Kidney glomerular epithelial cell (primary cell): ENCODE measurements around the gene DDX11.
"Not testable (repeated sequence)": the region's sequence is repeated elsewhere in the genome, so short reads cannot be mapped to it uniquely, and the experiment has no call there.

Experiments
- DNase-seq: peaks from one replicate; lab custom pipeline; 2025; lab: John Stamatoyannopoulos, UW

DDX11 gene

DNA sequence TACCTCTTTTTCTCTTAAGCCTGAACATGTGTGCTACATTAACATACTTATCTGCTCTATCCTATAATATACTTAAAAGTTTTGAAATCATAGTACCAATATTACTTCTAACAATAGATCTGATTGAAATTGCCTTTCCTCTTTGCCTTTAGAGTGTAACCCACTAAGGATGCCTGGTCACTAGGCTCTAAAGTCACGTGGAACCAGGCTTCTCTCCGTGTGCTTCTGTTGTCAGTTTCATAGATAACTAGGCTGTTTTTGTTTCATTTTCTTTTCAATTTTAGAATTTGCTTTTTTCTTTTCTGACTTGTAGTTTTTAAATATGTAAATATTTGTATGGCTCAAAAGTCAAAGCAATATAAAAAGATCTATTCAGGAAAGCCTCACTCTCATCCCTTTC is 25.8 kb downstream of the DDX11 start:
- not testable (repeated sequence) for DNase-seq

DNA sequence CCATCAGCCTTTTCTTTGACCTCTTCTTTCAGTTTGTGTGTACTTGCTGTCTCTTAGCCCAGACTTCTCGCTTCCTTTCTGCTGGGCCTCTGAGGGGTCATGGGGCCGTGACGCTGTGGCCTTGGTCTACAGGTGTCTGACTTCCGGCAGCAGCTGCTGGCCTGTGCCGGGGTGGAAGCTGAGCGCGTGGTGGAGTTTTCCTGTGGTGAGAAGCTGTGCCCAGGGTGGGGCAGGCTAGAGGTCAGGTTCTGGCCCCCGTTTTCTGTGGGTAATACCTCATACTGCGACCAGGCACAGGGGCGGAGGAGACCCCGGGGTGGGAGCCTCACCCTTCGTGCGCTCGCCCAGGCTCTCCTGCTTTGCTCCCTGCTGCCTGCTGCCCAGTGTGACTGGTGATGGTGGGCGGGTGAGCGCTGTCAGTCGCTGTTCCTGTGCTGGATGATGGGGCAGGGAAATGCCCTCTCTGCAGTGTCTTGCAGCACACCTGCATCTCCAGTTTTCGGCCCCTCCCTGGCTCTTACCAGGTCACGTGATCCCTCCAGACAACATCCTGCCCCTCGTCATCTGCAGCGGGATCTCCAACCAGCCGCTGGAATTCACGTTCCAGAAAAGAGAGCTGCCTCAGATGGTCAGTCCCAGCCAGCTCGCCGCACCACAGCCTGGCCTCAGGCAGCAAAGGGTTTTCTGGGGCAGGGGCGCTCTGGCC is 27.0 kb downstream of the DDX11 start:
- not testable (repeated sequence) for DNase-seq

- DNase-seq, result not testable (repeated sequence)
Measured at GRCh38 chr12:31102125-31102524, 28.5 kb downstream of the DDX11 start.

- DNase-seq, result not testable (repeated sequence)
Measured at GRCh38 chr12:31102596-31102995, 28.9 kb downstream of the DDX11 start.

DNA sequence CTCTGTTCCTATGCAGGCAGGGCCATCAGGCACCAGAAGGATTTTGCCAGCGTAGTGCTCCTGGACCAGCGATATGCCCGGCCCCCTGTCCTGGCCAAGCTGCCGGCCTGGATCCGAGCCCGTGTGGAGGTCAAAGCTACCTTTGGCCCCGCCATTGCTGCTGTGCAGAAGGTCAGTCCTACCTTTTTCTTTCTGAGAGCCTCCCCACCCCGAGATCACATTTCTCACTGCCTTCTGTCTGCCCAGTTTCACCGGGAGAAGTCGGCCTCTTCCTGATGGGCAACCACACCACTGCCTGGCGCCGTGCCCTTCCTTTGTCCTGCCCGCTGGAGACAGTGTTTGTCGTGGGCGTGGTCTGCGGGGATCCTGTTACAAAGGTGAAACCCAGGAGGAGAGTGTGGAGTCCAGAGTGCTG is 29.9 kb downstream of the DDX11 start:
- not testable (repeated sequence) for DNase-seq

DNA sequence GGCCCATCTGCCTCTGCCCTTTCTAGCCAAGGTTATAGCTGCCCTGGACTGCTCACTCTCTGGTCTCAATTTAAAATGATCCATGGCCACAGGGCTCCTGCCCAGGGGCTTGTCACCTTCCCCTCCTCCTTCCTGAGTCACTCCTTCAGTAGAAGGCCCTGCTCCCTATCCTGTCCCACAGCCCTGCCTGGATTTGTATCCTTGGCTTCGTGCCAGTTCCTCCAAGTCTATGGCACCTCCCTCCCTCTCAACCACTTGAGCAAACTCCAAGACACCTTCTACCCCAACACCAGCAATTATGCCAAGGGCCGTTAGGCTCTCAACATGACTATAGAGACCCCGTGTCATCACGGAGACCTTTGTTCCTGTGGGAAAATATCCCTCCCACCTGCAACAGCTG is 30.6 kb downstream of the DDX11 start:
- DNase-seq, result not testable (repeated sequence)

GRCh38 chr12:31104773-31105172 is 31.1 kb downstream of the DDX11 start:
- DNase-seq, result not testable (repeated sequence)

DNA sequence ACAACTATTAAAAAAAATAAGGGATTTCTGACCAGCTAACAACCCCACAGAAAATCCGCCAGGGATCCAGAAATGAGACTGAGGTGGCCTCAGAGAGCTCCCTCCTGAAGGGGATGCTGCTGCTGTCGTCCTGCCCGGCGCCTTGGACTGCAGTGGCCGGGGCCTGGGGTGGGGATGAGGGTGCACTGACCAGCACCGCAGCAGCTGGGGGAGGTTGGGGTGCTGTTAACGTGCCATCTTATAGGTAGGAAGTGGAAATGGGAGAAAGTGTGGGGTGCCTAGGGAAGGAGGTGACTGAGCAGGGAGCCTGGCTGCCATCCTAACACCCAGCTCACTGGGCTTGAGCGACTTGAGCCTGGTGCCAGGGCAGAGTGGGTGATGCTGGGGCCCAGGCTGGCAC is 32.0 kb downstream of the DDX11 start:
- DNase-seq, result no peak

- DNase-seq, result no peak
Measured at GRCh38 chr12:31106101-31106803, 32.6 kb downstream of the DDX11 start.

GRCh38 chr12:31109773-31110172 is 36.1 kb downstream of the DDX11 start:
- DNase-seq, result not testable (repeated sequence)

DNA sequence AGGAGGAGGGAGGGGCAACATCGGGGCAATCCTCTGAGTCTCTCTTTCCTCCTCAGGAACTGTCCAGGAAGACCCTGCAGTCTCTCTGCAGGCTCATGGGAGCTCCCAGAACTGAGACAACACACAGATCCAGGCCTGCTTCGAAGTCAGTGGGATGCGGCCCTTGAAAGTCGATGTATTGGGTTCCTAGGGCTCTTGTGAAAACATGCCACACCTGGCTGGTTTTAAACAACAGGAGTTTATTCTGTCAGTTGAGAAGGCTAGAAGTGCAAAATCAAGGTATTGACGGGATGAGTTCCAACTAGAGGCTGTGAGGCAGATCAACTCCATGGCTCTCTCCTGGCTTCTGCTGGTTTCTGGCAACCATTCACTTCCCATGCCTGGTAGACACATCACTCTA is 36.6 kb downstream of the DDX11 start:
- DNase-seq, result not testable (repeated sequence)

DNA sequence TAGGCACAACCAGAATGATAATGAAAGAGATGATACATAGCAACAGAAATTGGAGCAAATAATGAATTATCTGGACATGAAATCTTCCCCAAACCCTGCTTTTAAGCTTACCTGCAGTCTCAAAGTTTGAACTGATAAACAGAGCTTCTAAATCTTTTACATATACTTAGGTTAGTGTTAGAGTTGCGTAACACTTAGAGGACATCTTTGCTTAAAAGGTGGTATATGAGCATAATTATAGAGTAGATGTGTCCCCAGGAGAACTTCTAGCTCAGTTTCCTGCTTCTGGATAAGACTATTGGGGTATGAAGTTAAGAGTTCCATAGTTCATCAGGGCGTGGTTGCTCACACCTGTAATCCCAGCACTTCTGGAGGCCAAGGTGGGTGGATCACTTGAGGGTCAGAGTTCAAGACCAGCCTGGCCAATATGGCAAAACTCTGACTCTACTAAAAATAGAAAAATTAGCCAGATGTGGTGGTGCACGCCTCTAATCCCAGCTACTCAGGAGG is 41.5 kb downstream of the DDX11 start:
- not testable (repeated sequence) for DNase-seq

- not testable (repeated sequence) for DNase-seq
Measured at GRCh38 chr12:31116846-31117202, 43.2 kb downstream of the DDX11 start.

GRCh38 chr12:31117203-31118011 is 43.7 kb downstream of the DDX11 start:
- DNase-seq, result no peak

DNA sequence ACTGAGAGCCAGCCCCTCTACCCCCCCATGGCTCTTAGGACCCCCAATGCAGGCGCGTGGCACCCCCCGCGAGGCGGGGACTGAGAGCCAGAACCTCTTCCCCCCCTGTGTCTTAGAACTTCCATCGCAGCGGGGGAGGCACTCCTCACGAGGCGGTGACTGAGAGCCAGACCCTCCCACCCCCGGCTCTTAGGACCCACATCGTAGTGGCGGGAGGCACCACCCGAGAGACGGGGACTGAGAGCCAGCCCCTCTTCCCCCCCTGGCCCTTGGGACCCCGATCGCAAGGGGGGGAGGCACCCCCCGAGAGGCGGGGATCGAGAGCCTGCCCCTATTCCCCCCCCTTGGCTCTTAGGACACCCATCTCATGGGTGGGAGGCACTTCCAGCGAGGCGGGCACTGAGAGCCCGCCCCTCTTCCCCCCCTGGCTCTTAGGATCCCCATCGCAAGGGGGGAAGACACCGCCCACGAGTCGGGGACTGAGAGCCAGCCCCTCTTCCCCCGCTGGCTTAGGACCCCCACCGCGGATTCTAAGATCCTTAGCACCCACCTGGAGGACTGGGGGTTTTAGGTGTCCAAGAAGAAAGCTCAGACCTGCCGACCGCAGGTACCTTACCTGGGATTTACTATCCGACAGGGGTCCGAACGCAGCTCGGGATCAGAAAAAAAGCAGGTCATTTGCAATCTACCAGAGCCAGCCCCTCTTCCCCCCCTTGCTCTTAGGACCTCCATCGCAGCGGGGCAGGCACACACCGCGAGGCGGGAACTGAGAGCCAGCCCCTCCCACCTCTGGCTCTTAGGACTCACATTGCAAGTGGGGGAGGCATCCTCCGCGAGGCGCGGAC is 44.9 kb downstream of the DDX11 start:
- DNase-seq, result no peak

GRCh38 chr12:31119192-31119802 is 45.6 kb downstream of the DDX11 start:
- no peak for DNase-seq

DNA sequence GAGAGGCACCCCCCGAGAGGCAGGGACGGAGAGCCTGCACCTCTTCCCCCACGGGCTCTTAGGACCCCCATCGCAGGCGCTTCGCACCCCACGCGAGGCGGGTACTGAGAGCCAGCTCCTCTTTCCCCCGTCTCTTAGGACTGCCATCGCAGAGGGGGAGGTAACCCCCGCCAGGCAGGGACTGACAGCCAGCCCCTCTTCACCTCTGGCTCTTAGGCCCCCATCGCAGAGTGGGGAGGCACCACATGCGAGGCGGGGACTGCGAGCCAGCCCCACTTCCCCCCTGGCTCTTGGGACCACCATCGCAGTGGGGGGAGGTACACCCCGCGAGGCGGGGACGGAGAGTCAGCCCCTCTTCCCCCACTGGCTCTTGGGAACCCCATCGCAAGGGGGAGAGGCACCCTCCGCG is 46.1 kb downstream of the DDX11 start:
- DNase-seq, result no peak

DNA sequence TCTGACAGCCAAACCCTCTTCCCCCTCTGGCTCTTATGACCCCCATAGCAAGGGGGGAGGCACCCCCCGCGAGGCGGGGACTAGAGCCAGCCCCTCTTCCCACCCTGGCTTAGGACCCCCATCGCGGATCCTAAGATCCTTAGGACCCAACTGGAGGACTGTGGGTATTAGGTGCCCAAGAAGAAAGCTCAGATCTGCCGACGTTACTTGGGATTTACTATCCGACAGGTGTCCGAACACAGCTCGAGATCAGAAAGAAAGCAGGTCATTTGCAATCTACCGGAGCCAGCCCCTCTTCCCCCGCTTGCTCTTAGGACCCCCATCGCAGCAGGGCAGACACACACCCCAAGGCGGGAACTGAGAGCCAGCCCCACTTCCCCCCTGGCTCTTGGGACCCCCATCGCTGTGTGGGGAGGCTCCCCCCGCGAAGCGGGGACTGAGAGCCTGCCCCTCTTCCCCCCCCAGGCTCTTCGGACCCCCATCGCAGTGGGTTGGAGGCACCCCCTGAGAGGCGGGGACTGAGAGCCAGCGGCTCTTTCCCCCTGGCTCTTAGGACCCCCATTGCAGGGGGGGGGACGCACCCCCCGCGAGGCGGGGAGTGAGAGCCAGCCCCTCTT is 46.8 kb downstream of the DDX11 start:
- no peak for DNase-seq

DNA sequence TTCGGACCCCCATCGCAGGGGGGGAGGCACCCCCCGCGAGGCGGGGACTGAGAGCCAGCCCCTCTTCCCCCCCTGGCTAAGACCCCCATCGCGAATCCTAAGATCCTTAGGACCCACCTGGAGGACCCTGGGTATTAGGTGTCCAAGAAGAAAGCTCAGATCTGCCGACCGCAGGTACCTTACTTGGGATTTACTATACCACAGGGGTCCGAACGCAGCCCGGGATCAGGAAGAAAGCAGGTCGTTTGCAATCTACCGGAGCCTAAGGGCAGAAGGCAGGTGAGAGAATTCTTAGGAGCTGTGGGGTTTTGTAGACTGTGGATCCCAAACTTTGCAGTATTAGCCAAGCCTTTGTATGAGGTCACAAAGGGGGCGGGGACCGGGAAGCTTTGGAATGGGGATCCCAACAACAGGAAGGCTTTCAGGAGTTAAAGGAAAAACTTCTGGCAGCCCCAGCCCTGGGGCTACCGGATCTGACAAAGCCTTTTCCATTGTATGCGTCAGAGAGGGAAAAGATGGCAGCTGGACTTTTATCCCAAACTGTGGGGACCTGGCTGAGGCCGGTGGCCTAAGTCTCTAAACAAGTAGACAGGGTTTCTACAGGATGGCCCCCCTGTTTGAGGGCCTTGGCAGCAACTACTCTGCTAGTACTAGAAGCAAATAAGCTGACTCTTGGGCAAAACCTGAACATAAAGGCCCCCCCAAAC is 47.5 kb downstream of the DDX11 start:
- DNase-seq, result not testable (repeated sequence)

DNA sequence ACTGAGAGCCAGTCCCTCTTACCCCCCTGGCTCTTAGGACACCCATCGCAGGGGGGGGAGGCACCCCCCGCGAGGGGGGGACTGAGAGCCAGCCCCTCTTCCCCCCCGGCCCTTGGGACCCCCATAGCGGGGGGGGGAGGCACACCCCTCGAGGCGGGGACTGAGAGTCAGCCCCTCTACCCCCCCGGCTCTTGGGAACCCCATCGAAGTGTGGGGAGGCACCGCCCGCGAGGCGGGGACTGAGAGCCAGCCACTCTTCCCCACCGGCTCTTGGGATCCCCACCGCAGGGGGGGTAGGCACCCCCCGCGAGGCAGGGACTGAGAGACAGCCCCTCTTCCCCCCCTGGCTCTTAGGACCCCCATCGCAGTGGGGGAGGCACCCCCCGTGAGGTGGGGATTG is 48.8 kb downstream of the DDX11 start:
- DNase-seq, result no peak
